GM12892 (cell line): ENCODE results near the gene HOXA7.

Experiments
- POLR2A ChIP-seq: IDR thresholded peaks from 2 replicates; pipeline ENCODE4 v1.6.1; 2011; ENCODE audit warnings: low read depth, low read length, control low read depth
- POLR2AphosphoS5 ChIP-seq: IDR thresholded peaks from 2 replicates; pipeline ENCODE4 v1.6.1; 2011; ENCODE audit warnings: low read depth, low read length, control low read depth
- TAF1 ChIP-seq: IDR thresholded peaks from 2 replicates; pipeline ENCODE4 v1.6.1; 2011; ENCODE audit warnings: low read depth, mild to moderate bottlenecking, control low read depth, low read length, borderline replicate concordance

GRCh38 chr7:27189997-27190748 lies 33.7 kb upstream of the HOXA7 start:
- TF ChIP-seq TAF1 (no peak), POLR2AphosphoS5 (no peak), POLR2A (no peak)
